ENCODE results near the gene ZIC2.
"Not testable (repeated sequence)": the region's sequence is repeated elsewhere in the genome, so short reads cannot be mapped to it uniquely, and the experiment has no call there.

The ZIC2 gene

DNA sequence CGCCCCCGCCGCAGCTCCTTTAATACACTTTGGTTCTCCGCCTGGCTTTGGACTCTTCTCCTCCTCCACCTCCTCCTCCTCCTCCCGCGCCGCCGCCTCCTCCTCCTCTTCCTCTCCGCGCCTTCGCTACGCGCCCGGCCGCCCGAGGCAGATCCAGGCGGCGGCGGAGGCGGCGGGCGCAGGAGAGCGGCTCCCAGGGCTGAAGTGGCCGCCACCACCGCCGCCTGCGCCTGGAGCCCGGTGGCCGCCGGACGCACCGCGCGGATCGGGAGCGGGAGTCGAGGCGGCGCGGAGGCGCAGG lies at the start of gene ZIC2:
ZIC2 (plus strand) TSS at position 50 of the 301 bp plus-strand sequence. CDS start 281 bp downstream, outside the sequence.
- FAIRE-seq (no peak), DNase-seq (ENCODE audit: low spot score) (no peak)

DNA sequence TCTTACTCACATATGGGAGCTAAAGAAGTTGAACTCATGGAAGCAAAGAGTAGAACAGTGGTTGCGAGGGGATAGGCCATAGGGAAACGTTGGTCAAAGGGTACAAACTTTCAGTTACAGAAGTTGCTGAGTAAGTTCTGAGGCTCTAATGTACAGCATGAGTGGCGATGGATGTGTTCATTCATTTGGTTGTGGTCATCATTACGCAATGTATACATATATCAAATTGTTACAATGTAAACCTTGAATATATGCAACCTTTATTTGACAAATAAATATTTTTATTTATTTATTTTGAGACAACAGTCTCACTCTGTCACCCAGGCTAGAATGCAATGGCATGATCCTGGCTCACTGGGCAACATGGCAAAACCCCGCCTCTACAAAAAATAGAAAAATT lies 48.7 kb upstream of the ZIC2 start:
- DNase-seq (ENCODE audit: low spot score) (no peak), FAIRE-seq (no peak)

GRCh38 chr13:99935772-99936171 lies 45.8 kb upstream of the ZIC2 start:
- no peak for FAIRE-seq
- DNase-seq (ENCODE audit: low spot score): no peak

DNA sequence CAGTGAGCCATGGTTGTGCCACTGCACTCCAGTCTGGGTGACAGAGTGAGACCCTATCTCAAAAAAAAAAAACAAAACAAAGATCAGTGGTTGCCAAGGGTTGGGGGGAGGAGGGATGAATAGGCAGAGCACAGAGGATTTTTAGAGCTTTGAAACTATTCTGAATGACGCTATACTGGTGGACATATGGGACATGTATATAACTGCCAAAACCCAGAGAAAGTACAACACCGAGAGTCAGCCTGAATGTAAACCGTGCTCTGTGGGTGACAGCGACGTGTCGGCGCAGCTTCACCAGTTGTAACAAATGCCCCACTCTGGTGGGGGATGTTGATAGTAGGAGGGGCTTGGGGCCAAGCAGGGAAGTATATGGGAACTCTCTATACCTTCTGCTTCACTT lies 42.9 kb upstream of the ZIC2 start:
- no peak for FAIRE-seq

GRCh38 chr13:99941086-99941485 lies 40.5 kb upstream of the ZIC2 start:
- no peak for DNase-seq (ENCODE audit: low spot score)
- FAIRE-seq: no peak

More for the DNA sequence above, 42.9 kb upstream of the ZIC2 start:
- no peak for DNase-seq (ENCODE audit: low spot score)

- FAIRE-seq: no peak
- no peak for DNase-seq (ENCODE audit: low spot score)
Measured at GRCh38 chr13:99941911-99942310, 39.7 kb upstream of the ZIC2 start.

- no peak for FAIRE-seq
- DNase-seq (ENCODE audit: low spot score): no peak
Measured at GRCh38 chr13:99944102-99944501, 37.5 kb upstream of the ZIC2 start.

DNA sequence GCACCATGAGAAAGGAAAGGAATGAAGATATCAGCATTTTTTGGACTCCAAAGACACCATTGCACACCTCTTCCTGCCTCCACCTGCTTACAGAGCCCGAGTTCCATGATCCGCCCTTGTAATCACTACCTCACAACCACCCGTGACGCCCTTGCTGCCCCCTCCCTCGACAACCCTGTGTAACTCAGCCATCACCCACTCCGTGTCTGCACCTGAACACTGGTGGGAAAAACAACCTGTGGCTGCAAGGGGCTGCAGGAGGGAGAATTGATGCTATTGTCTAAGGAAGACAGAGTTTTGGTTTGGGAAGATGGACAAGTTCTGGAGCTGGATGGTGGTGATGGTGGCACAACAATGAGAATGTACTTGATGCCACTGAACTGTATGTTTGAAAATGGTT lies 37.0 kb upstream of the ZIC2 start:
- FAIRE-seq (no peak), DNase-seq (ENCODE audit: low spot score) (no peak)

GRCh38 chr13:99945515-99945914 lies 36.1 kb upstream of the ZIC2 start:
- not testable (repeated sequence) for DNase-seq (ENCODE audit: low spot score); FAIRE-seq

GRCh38 chr13:99947666-99948065 lies 33.9 kb upstream of the ZIC2 start:
- no peak for DNase-seq (ENCODE audit: low spot score)
- FAIRE-seq: no peak

DNA sequence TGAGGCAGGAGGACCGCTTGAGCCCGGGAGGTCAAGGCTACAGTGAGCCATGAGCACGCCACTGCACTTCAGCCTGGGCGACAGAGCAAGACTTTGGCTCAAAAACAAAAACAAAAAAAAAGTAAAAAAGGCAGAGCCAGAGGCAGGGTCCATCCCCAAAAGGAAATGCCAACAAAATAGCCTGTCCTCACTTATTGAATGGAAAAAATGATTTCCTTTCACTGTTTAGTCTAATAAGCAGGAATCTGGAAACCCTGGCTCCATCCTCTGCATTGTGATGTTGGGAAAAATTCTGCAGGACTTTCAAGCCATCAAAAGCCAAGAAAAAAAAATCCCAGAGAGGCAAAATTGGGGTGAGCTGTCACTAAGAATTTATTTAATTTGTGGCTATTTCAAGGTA lies 33.2 kb upstream of the ZIC2 start:
- DNase-seq (ENCODE audit: low spot score) (no peak), FAIRE-seq (no peak)

GRCh38 chr13:99948907-99949678 lies 32.5 kb upstream of the ZIC2 start:
- no peak for FAIRE-seq

DNA sequence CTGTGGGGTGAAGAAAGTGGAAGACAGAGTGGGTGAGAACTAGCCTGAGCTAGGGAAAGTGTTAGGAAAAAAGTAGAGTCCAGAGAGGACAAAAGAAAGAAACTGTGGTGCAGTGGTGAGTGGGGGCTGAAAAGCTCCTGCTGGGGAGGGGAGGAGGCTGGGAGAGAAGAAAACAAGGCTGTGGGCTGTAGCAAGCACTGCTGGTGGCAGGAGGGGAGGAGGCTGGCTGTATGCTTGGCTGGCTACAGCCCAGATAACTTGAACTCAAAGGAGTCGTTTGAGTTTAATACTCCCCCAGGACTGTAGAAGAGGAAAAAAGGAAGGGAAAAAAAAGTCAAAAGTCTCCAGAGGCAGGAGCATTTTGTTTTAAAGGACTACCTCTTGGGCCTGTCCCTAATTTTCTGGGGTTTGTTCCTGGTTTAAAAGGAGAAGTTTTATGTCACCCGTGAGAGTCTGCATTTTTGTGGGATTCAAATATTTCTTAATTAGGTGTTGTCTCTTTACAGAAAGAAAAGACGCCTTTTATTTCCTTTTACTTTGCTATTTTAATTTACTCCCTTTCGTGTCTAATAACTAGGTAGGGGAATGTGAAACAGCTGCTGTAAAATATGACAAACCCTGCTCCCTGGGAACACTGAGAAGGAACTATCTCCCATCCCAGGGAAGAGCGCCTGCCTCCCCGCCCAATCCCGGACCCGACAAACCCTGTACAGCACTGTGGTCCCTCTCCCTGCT lies 31.7 kb upstream of the ZIC2 start:
- FAIRE-seq: no peak
- DNase-seq (ENCODE audit: low spot score): no peak

More at GRCh38 chr13:99948907-99949678, 32.5 kb upstream of the ZIC2 start:
- no peak for DNase-seq (ENCODE audit: low spot score)

DNA sequence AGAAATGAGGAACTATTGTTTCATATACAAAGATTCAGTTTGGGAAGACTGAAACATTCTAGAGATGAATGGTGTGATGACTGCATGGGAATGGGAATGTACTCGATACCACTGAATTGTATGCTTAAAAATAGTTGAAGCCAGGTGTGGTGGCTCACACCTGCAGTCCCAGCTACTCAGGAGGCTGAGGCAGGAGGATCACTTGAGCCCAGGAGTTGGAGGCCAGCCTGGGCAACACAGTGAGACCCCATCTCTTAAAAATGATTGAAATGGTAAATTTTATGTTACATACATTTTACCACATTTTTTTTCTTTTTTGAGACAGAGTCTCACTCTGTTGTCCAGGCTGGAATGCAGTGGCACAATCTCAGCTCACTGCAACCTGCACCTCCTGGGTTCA lies 29.9 kb upstream of the ZIC2 start:
- not testable (repeated sequence) for DNase-seq (ENCODE audit: low spot score); FAIRE-seq

DNA sequence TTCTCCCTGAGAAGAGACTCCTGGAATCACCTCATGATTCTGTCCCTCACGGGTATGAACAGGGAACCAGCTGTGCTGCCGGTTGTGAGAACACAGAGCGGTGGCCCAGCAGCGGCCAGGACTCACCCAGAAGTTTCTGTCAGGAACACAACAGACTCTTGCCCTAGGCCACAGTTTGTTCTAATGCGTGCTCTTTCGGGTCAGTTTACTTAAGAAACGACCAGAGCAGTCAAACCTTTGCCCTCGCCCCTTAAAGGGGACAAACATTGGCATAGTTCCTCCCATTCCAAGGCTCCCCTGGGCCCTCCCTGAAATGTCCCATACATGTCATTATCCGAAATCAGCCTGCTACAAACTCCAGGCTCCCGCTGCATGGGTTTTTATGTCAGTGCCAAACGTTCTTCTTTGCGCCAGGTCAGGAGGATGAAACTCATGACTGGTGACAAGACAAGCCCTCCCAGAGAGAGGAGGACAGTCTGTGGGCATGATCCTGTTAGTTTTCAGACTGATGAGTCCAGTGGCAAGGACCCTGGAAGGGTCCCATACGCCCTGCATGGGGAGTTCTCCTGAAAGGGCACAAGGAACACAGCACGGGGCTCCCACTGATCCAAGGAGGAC lies 28.3 kb upstream of the ZIC2 start:
- no peak for DNase-seq (ENCODE audit: low spot score)
- no peak for FAIRE-seq

DNA sequence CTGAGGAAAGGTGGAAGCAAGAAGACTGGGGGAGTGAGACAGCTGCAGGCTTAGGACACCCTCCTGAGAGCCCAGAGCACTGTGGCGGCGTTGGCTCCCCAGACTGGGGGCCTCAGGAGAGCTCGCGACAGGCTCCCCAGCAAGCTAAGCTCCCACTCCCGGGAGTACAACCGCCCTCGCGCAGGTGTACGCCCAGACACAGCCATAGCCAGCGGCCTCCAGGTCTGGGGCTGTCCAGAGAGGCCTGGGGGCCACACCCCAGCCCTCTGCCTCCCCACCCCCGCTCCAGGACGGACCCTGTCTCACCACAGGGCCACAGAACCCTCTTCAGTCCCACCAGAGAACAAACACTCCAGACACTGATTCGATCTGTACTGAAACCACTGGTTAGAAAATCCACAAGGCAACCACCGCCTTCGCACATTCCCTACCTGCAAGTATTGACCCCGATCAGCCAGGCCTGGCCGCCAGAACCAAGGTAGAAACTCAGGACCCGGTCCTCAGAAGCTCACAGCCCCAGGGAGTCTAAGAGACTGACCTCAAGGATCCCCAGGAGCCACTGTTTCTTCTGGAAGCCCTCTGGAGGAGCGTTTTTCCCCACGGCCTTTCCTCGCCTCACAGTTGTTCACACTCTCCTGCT lies 26.4 kb upstream of the ZIC2 start:
- DNase-seq (ENCODE audit: low spot score) (no peak), FAIRE-seq (no peak)

DNA sequence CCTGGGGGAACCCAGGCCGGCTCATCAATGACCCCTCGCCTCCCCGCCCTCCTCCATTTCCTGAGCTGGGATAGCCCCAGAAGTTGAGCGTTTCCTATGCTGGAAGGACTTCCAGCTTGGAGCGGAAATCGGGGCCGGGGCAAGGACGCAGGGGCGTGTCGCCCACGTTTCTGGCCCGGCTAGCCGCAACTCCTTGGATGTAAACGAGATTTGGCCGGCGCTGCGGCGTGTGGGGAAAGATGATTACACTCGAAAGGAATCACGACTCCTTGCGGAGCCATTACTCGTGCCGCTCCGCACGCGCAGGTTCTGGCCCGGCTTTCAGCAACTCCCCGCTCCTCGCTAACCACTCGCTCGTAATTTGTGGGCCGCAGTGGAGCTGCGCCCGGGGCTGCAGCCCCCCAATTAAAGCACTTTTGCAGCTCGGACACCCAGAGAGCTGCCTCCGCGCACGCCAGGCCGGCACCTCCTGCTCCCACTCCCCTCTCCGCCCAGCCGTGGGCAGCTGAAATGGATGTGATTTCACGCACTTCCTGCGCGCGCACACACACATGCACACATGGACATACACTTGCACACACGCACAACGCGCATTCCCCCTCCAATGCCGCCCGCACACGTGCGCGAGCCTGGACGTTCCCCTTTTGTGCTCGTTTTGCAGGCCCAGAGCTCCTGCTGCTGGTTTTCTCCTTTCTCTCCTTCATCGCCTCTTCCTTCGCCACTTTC lies 25.7 kb upstream of the ZIC2 start:
- no peak for FAIRE-seq
- no peak for DNase-seq (ENCODE audit: low spot score)

- DNase-seq (ENCODE audit: low spot score) (no peak), FAIRE-seq (no peak)
Measured at GRCh38 chr13:99956473-99957349, 24.9 kb upstream of the ZIC2 start.

DNA sequence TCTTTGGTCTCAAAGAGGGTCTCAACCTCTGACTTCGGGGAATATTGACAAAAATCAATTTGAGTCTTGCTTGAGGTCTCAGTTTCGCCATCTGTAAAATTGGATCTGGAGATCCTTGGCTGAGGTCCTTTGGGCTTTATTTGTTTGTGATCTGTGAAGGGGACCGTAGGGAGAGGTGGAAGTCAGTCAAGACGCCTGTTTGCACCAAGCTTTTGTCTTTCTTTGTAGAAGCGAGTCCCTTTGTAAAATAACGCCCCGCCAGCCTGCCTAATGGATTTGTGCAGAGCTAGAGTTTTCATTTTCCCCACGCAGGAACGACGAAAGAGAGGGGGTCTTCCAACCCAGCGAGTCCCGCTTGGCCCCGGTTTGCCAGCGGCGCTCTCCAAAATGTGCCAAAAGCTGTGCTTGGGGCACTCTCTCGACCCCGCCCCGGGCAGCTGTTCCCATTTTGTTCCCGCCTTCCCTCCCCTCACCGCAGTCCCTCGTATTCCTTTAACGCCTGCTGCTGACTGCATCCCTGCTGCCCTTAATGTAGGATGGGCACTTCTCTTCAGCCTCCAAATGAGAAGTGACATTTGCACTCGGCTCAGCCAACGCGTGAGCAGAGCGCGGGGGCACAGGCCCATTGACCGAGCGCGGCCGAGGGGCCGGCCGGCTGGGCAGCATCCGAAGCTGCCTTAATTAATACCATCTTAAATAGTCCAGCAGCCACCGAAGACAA lies 23.0 kb upstream of the ZIC2 start:
- DNase-seq (ENCODE audit: low spot score) (no peak), FAIRE-seq (no peak)

DNA sequence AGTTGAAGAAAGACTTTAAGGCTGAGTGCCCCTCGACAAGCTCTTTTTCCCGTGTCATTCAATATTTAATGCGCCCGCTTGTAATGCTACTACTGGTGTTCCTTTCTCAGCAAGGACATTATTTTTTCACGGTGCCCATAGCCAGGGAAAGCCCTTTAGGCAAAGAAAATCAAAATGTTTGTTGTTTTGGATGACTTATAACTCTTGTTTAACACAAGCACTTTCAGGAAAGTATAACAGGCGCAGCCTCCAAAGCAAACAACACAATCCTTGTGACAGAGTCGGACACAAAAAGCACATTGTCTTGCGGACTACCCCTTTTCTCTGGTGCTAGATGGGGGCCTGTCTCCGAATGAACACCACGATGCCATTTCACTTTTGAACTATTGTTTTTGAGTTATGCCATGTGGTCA lies 22.5 kb upstream of the ZIC2 start:
- FAIRE-seq (no peak), DNase-seq (ENCODE audit: low spot score) (no peak)
